ENCODE results near the gene FIGNL1.
A peak's percentile ranks its signal among the peaks of the same experiment; 100 is the strongest.

Gene FIGNL1, protein sequence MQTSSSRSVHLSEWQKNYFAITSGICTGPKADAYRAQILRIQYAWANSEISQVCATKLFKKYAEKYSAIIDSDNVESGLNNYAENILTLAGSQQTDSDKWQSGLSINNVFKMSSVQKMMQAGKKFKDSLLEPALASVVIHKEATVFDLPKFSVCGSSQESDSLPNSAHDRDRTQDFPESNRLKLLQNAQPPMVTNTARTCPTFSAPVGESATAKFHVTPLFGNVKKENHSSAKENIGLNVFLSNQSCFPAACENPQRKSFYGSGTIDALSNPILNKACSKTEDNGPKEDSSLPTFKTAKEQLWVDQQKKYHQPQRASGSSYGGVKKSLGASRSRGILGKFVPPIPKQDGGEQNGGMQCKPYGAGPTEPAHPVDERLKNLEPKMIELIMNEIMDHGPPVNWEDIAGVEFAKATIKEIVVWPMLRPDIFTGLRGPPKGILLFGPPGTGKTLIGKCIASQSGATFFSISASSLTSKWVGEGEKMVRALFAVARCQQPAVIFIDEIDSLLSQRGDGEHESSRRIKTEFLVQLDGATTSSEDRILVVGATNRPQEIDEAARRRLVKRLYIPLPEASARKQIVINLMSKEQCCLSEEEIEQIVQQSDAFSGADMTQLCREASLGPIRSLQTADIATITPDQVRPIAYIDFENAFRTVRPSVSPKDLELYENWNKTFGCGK

DNA sequence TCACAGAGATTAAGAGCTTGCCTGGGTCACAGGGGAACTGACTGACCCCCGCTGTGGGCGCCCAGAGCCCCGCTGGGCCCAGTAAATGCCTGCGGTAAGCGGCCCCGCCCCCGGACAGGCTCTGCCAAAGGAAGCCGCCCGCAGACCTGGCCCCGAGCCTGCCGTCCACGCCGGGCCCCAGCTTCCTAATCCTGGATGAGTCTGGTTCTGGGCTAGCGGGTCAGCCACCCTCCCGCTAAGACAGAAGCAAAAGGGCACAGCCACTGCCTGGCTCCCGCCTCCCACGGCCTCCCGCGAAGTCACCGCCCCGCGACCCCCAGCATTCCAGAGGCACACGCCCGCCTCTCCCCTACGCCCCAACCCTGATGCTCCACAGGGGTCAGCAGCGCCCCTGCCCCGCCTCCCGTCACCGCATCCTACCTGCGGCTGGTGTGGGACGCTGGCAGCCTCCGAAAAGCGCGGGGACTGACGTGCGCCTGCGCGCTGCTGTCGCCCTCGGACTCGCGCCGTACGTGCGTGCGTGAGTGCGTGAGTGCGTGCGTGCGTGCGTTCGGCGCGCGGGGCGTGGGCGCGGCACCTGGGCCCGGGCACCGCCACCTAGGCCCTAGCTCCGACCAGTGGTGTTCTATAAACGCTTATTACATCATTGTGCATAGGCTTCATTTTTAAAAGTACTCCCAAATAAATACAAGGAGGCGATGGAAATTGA, at the start of gene FIGNL1:
TSS of gene FIGNL1 (minus strand) at position 470 of the 709 bp plus-strand sequence. CDS start 3,063 bp downstream, outside the sequence.
- H3K4me1 Mint-ChIP-seq (ENCODE audit: low read depth), result peaks cover 32% of the 10 kb centered on the region
- H3K9me3 Mint-ChIP-seq (ENCODE audit: low read depth), result no peaks in the 10 kb centered on the region
- H3K27ac Mint-ChIP-seq, result peak within 1 kb of the TSS; percentile 91
- H3K27me3 Mint-ChIP-seq, result no peaks in the 10 kb centered on the region
- peak within 1 kb of the TSS; percentile 90 for H3K4me3 Mint-ChIP-seq
- peaks cover 16% of the 10 kb centered on the region for H3K36me3 Mint-ChIP-seq

DNA sequence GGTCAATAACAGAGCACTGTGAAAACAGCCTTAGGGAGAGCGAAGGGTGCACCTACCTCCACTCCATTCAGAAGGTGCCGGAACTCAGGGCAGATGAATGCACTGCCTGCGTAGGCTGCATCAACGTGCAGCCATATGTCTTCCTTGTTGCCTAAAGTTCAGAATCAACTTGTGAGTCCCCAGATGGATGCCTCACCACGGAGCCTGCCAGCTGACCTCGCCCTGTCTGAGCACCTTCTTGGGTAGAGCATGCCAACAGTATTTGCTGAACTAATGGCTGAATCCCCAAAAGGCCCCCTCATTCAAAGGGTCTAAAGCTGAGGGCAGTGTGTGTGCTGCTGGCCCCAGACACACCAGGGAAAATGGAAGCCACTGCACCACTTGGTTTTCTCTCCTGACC, 48.9 kb upstream of the FIGNL1 start:
- H3K27ac Mint-ChIP-seq, result no peak overlapping the region
- no peaks in the 10 kb centered on the region for H3K4me1 Mint-ChIP-seq (ENCODE audit: low read depth)
- H3K36me3 Mint-ChIP-seq, result peaks cover 2% of the 10 kb centered on the region
- no peak overlapping the region for H3K4me3 Mint-ChIP-seq
- no peaks in the 10 kb centered on the region for H3K9me3 Mint-ChIP-seq (ENCODE audit: low read depth)
- peaks cover 7% of the 10 kb centered on the region for H3K27me3 Mint-ChIP-seq

DNA sequence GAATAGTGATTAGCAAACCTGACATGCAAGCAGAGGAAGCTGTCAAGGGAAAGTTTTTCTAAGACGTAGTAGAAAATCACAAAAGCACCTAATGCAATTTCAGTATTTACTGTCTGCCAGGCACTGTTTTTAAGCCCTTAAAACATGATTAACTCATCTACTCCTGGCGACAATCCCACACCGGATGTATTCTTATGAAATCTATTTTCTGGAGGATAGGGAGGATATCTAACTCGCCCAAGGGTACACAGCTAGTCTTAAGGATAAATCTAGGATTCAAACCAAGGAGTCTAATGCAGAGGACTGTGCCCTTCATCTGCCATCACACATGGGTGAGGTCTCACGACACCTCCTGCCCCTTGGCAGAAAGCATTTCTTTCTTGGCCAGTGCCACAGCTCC, 47.8 kb upstream of the FIGNL1 start:
- H3K4me1 Mint-ChIP-seq (ENCODE audit: low read depth), result no peaks in the 10 kb centered on the region
- peaks cover 7% of the 10 kb centered on the region for H3K27me3 Mint-ChIP-seq
- no peak overlapping the region for H3K4me3 Mint-ChIP-seq
- H3K36me3 Mint-ChIP-seq, result peaks cover 2% of the 10 kb centered on the region
- H3K27ac Mint-ChIP-seq, result no peak overlapping the region
- no peaks in the 10 kb centered on the region for H3K9me3 Mint-ChIP-seq (ENCODE audit: low read depth)

DNA sequence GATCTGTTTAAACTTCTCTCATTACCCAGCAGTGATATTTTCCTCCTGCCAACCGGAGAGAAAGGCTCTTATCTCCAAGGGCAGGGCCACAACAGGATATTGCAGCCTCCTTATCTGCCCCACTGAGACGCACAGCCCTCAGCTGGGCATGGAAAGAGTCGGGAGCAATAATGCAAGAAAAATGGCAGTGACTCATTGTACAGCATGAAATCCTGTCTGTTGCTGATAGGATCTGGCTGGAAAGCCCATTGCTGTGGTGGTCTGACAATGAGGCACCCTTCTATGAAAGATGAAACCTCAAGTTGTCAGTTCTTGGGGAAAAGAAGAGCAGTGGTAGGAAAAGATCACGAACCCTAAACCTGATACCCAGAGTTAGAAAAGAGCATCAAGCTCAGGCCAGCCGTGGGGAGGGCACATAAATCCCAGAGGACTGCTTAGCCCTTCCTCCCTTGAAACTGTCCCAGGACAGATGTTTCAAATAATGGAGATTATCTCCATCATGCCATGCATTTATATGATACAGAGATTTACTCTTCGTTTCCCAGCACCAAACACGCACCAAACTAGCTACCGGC, 47.0 kb upstream of the FIGNL1 start:
- Mint-ChIP-seq H3K27me3 (peaks cover 5% of the 10 kb centered on the region), H3K36me3 (peaks cover 2% of the 10 kb centered on the region), H3K4me3 (no peak overlapping the region), H3K9me3 (ENCODE audit: low read depth) (no peaks in the 10 kb centered on the region), H3K27ac (no peak overlapping the region), H3K4me1 (ENCODE audit: low read depth) (no peaks in the 10 kb centered on the region)

DNA sequence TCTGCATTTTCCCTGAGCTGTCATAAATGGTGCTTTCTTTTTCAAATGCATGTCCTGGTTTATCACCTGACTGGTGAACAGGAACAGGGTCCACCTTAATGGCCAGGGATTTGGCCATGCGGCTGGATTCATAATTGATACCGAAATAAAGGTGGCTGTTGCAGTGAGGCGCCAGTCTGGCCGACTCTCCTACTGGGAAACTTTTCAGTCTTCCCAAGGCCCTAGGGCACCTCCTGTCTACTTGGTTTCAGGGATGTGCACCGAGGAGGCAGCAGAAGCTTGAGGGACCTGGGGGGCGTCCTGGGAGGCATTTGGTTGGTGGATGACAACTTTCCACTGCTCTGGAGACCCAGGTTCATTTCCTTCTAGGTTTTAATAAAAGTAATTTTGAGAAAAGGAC, 46.4 kb upstream of the FIGNL1 start:
- Mint-ChIP-seq H3K9me3 (ENCODE audit: low read depth) (no peaks in the 10 kb centered on the region), H3K27ac (no peak overlapping the region), H3K36me3 (peaks cover 2% of the 10 kb centered on the region), H3K4me1 (ENCODE audit: low read depth) (no peaks in the 10 kb centered on the region), H3K27me3 (peaks cover 5% of the 10 kb centered on the region), H3K4me3 (no peak overlapping the region)

DNA sequence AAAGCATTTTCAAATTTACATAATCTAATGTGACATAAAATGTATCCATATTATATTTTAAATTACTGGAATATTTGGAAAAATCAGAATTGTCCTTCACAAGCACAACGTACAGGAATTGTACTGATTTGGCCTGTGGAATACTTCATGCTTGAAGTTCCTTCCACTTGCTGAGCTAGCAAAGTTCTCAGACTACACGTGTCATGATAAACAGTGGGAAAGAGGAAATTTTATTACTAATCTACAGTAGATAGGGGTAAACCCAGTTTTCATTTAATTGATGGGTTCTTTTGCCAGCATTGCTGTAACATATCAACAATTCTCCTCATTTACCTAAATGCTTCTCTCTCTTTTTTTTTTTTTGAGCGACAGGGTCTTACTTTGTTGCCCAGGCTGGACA, 45.6 kb upstream of the FIGNL1 start:
- Mint-ChIP-seq H3K4me1 (ENCODE audit: low read depth) (no peaks in the 10 kb centered on the region), H3K4me3 (no peak overlapping the region), H3K9me3 (ENCODE audit: low read depth) (no peaks in the 10 kb centered on the region), H3K27ac (no peak overlapping the region), H3K36me3 (no peaks in the 10 kb centered on the region), H3K27me3 (peaks cover 5% of the 10 kb centered on the region)

DNA sequence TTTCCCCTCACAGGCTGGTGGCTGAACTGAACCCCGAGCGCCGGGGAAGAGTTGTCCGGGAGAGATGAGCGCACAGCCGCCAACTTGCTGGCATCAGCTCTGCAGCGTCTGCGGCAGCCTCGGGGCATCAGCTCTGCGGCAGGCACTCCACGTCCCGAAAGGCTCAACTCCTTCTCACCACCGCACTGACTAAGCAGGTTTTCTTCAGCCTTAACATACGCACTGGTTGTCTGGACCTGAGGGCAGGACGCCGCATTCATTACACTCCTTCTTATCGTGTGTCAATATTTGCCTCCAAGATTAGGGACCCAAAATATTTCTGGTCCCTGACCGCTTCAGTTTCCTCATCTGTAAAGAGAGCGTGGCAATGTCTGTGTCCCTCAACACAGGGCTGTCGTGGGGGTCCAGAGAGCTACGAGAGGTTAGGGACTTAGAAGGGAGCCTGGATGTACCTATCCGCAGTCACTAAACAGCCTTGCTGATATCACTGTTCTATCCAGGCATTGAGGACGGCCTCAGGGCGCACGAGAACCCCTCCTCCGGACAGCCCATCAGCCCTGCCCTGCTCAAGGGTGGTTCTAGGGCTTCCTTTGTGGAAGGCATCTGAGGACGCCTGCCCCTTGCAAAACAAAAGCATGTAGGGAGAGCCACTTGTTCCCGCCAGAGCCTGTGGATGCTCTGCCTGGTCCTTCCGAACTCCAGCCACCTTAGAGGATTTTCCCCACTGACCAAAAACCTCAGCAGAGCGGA, 42.8 kb upstream of the FIGNL1 start:
- Mint-ChIP-seq H3K9me3 (ENCODE audit: low read depth) (no peaks in the 10 kb centered on the region), H3K4me3 (no peak overlapping the region), H3K4me1 (ENCODE audit: low read depth) (no peaks in the 10 kb centered on the region), H3K36me3 (no peaks in the 10 kb centered on the region), H3K27me3 (peaks cover 5% of the 10 kb centered on the region), H3K27ac (no peak overlapping the region)

DNA sequence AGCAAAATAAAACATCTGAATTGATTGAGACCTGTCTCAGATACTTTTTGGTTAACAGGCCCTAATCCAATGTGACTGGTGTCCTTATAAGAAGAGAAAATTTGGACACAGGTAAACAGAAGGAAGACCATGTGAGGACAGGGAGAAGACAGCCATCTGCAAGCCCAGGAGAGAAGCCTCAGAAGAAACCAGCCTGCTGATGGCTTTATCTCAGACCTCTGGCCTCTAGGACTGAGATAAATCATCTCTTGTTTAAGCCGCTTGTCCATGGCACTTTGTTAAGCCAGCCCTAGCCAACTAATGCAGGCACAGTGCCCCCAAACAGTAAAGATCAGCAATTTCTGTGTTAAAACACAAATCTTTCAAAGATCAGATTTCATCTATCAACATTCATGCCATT, 41.8 kb upstream of the FIGNL1 start:
- no peak overlapping the region for H3K27ac Mint-ChIP-seq
- H3K27me3 Mint-ChIP-seq, result peaks cover 2% of the 10 kb centered on the region
- no peak overlapping the region for H3K4me3 Mint-ChIP-seq
- H3K4me1 Mint-ChIP-seq (ENCODE audit: low read depth), result no peaks in the 10 kb centered on the region
- no peaks in the 10 kb centered on the region for H3K9me3 Mint-ChIP-seq (ENCODE audit: low read depth)
- H3K36me3 Mint-ChIP-seq, result no peaks in the 10 kb centered on the region

DNA sequence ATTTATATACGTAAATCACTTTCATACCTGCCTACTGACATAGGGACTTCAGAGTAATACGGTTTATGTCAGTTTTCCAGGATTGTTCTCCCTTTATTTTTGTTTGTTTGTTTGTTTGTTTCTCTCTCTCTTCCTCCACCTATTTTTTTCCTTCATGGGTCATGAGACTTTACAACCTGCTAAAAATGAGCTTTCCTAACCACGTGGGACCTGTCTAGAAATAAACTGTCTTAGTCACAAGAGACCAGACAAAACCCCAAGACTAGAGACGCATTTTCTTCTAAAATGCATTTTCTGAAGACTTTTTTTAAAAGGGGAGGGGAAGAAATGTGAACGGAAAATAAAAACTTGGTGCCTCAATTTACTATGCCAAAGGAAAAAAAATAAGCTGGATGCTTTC, 41.1 kb upstream of the FIGNL1 start:
- Mint-ChIP-seq H3K4me3 (no peak overlapping the region), H3K36me3 (no peaks in the 10 kb centered on the region), H3K9me3 (ENCODE audit: low read depth) (no peaks in the 10 kb centered on the region), H3K4me1 (ENCODE audit: low read depth) (no peaks in the 10 kb centered on the region), H3K27ac (no peak overlapping the region), H3K27me3 (no peaks in the 10 kb centered on the region)

DNA sequence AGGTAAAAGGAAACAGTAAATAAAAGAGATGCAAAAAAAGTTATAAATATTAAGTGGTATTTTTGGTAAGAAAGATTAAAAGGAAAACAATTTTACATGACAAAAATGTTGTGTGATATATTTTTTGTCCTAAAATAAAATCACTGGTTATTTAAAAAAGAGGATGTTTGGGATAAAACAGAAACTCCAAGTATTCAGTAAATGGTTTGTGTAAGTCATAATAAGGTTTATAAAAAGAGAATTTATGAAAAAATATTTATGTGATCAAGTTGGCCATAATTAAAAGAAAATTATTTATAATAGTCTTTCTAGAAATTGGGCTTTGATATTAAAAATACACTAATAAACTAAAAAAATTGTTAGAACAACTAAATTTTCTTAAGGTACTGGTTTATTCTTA, 38.2 kb upstream of the FIGNL1 start:
- Mint-ChIP-seq H3K27ac (no peak overlapping the region), H3K36me3 (no peaks in the 10 kb centered on the region), H3K27me3 (no peaks in the 10 kb centered on the region), H3K4me1 (ENCODE audit: low read depth) (no peaks in the 10 kb centered on the region), H3K4me3 (no peak overlapping the region), H3K9me3 (ENCODE audit: low read depth) (no peaks in the 10 kb centered on the region)

DNA sequence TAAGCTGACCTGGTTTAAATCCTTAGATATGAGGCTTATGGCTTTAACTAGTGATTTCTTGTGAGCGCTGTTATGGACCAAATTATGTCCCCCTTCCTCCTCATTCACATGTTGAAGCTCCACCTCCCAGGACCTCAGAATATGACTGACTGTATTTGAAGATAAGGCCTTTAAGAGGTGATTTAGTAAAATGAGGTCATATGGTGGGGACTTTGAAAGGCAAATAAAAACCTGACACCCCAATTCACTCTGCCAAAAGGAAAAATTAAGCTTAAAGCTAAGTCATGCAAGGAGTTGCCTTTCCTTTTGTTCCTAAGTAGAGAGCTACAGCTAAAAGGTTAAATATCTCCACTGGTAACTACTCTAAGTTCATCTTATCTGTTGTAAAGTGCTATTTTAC, 36.4 kb upstream of the FIGNL1 start:
- H3K4me3 Mint-ChIP-seq, result no peak overlapping the region
- H3K9me3 Mint-ChIP-seq (ENCODE audit: low read depth), result no peaks in the 10 kb centered on the region
- no peaks in the 10 kb centered on the region for H3K36me3 Mint-ChIP-seq
- no peak overlapping the region for H3K27ac Mint-ChIP-seq
- H3K4me1 Mint-ChIP-seq (ENCODE audit: low read depth), result no peaks in the 10 kb centered on the region
- H3K27me3 Mint-ChIP-seq, result no peaks in the 10 kb centered on the region

DNA sequence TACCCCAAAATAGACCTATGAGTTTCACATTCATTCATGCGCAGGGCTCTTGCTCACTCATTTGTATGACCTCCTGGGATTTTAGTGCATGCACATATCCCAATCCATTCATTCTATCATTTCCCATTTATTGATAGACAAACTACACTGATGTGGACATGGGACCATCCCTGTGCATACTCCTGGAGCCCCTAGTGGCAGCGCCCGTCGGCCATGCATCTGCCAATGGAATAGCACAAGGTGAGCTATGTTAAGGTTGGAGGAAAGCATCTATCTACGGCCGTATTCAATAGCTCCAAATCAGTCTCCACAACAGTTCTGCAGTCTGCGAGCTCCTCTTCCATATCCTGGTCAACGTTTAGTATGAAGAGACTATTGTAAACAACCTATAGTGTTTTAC, 31.7 kb upstream of the FIGNL1 start:
- Mint-ChIP-seq H3K27ac (no peak overlapping the region), H3K9me3 (ENCODE audit: low read depth) (no peaks in the 10 kb centered on the region), H3K27me3 (no peaks in the 10 kb centered on the region), H3K4me1 (ENCODE audit: low read depth) (no peaks in the 10 kb centered on the region), H3K36me3 (no peaks in the 10 kb centered on the region), H3K4me3 (no peak overlapping the region)

DNA sequence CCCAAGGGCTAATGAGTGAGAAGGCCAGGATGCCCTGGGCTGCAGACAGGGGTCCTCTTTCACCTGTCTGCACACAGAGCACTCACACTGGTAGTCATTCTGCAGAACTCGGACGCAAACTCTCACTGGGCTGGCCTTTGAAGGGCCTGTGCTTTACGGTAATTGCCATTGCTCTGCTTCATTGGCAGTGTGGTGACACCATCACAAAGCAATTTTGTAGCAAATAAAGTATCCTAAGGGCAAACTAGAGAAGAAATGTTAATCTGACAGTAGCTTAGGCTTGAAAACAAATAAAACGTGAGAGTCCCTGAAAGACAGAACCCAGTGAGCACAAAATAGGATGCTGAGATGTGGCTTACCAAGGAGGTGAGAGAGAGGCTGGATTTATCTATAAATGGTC, 30.6 kb upstream of the FIGNL1 start:
- H3K4me3 Mint-ChIP-seq, result no peak overlapping the region
- no peaks in the 10 kb centered on the region for H3K4me1 Mint-ChIP-seq (ENCODE audit: low read depth)
- no peaks in the 10 kb centered on the region for H3K9me3 Mint-ChIP-seq (ENCODE audit: low read depth)
- H3K27ac Mint-ChIP-seq, result no peak overlapping the region
- H3K36me3 Mint-ChIP-seq, result no peaks in the 10 kb centered on the region
- peaks cover 2% of the 10 kb centered on the region for H3K27me3 Mint-ChIP-seq

DNA sequence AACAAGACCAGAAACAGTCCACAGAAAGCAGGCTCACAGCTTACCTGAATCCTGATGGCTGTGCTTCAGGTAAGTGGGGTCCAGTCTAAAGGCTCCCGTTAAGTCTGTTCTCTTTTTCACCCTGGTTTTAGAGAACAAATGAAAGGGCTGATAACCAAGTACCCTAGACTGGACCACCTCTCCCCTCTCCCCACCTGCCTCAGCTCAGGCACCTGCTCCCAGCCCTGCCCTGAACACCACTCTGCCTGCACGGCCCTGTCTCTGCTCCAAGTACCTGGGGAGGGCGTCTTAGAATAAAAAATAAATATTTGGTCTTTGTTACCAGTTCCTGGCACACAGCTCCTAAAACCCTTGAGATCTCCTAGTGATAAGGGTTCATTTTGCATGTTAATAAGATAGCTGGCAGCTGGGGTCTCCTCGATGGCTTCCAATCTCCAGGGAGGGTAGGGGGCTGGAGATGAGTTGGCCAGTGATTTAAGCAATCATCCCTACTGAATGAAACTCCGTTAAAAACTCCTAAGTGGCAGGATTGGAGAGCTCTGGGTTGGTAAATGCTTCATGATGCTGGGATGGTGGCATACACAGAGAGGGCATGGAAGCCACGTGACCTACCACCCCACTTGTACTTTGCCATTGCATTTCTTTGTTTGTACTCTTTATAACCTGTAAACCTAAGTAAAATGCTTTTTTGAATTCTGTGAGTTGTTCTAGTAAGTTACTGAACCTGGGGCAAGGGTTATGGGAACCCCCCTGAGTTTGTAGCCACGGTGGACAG, 29.8 kb upstream of the FIGNL1 start:
- no peaks in the 10 kb centered on the region for H3K36me3 Mint-ChIP-seq
- no peaks in the 10 kb centered on the region for H3K9me3 Mint-ChIP-seq (ENCODE audit: low read depth)
- H3K4me1 Mint-ChIP-seq (ENCODE audit: low read depth), result no peaks in the 10 kb centered on the region
- no peak overlapping the region for H3K4me3 Mint-ChIP-seq
- H3K27ac Mint-ChIP-seq, result no peak overlapping the region
- peaks cover 2% of the 10 kb centered on the region for H3K27me3 Mint-ChIP-seq
